Stimulated activated naive B cell treated with anti-CD40 and anti-IgM and Interleukin-4, amounts not matched to agents 10 μg/mL and 1 μg/mL and 100 μg/mL, for 72 hours (primary cell): ENCODE results near the gene EPHA8.

ENCODE experiments used
- ATAC-seq, 2 donors: fragments of 150-1000 bp; cut with Tn5 transposase; replicated peaks; 2 replicates each; pipeline ENCODE4 v1.10.0; 2021; ENCODE audit warnings: moderate library complexity in 1 of 2
- DNase-seq: peaks from one replicate; pipeline ENCODE4 v3.0.0; 2021
- H3K27ac Mint-ChIP-seq: one replicate; pipeline ENCODE4 v1.8.0; 2022; ENCODE audit warnings: mild to moderate bottlenecking, mixed read lengths
- H3K27me3 Mint-ChIP-seq, 2 donors: one replicate each; pipeline ENCODE4 v1.8.0; 2022; ENCODE audit warnings: mixed read lengths in 2 of 2
- H3K36me3 Mint-ChIP-seq, 2 donors: one replicate each; pipeline ENCODE4 v1.8.0; 2022; ENCODE audit warnings: mixed read lengths in 2 of 2, mild to moderate bottlenecking in 1 of 2
- H3K4me1 Mint-ChIP-seq, 2 donors: one replicate each; pipeline ENCODE4 v1.8.0; 2022; ENCODE audit warnings: mixed read lengths in 2 of 2, mild to moderate bottlenecking in 1 of 2
- H3K4me3 Mint-ChIP-seq, 2 donors: one replicate each; pipeline ENCODE4 v1.8.0; 2022; ENCODE audit warnings: mild to moderate bottlenecking in 2 of 2, mixed read lengths in 2 of 2, moderate library complexity in 1 of 2
- H3K9me3 Mint-ChIP-seq, 2 donors: one replicate each; pipeline ENCODE4 v1.8.0; 2022; ENCODE audit warnings: mixed read lengths in 2 of 2, mild to moderate bottlenecking in 1 of 2

The EPHA8 gene

DNA sequence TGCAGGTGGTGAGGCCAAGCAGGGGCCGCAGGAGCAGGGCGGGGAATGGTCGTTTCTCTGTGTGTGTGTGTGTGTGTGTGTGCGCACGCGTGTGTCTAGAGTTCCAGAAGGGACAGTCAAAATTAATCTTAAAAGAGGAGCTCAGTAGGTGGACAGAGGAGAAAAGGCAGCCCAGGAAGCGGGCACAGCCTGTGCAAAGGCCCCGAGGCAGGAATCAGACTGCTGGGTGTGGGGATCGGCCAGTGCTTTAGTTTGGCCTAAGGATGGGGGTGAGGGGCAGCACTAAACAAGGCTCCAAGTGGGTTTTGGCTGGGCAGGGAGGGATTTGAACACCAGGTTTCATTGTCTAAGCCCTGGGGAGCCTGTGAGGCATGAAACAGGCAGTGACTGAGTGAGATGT is 21.7 kb downstream of the EPHA8 start:
- Mint-ChIP-seq H3K4me3 (no peak overlapping the region), H3K27ac (no peak overlapping the region), H3K27me3 (peaks cover 3 to 9% of the 10 kb centered on the region in 2 donors), H3K4me1 (no peaks in the 10 kb centered on the region), H3K36me3 (no peaks in the 10 kb centered on the region), H3K9me3 (no peaks in the 10 kb centered on the region)
- DNase-seq: no peak
- ATAC-seq: no peak

DNA sequence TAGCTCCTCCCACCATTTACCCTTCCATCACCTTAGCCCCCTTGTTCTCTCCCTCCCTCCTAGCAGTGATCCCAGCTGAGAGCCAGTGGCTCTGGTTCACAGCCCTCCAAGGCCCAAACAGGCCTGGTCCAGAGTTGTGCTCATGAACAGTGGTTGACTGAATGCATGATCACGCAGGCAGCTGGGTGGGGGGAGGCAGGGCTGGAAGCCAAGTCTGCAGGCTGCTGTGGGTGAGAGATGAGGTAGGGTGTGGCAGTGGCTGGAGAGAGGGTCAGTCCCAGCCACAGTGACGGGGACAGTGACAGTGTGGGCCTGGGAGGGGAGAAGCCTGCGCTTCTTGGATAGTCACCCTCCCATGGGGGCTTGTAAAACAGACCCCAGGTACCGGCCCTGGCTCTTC is 22.2 kb downstream of the EPHA8 start:
- Mint-ChIP-seq H3K9me3 (no peaks in the 10 kb centered on the region), H3K4me3 (no peak overlapping the region), H3K36me3 (no peaks in the 10 kb centered on the region), H3K27me3 (peaks cover 8 to 14% of the 10 kb centered on the region in 2 donors), H3K27ac (no peak overlapping the region), H3K4me1 (no peaks in the 10 kb centered on the region)
- ATAC-seq (no peak), DNase-seq (no peak)

- H3K4me1 Mint-ChIP-seq: no peaks in the 10 kb centered on the region
- DNase-seq: no peak
Measured at GRCh38 chr1:22586356-22587130, 23.3 kb downstream of the EPHA8 start.

GRCh38 chr1:22587247-22587646 is 24.0 kb downstream of the EPHA8 start:
- Mint-ChIP-seq H3K36me3 (no peaks in the 10 kb centered on the region), H3K4me1 (no peaks in the 10 kb centered on the region), H3K27ac (no peak overlapping the region), H3K4me3 (no peak overlapping the region), H3K27me3 (peaks cover 24 to 28% of the 10 kb centered on the region in 2 donors), H3K9me3 (no peaks in the 10 kb centered on the region)
- DNase-seq (no peak), ATAC-seq (no peak)

More at GRCh38 chr1:22586356-22587130, 23.3 kb downstream of the EPHA8 start:
- no peaks in the 10 kb centered on the region for H3K36me3 Mint-ChIP-seq
- H3K27ac Mint-ChIP-seq: no peak overlapping the region
- H3K27me3 Mint-ChIP-seq: peaks cover 17 to 21% of the 10 kb centered on the region in 2 donors
- H3K4me3 Mint-ChIP-seq: no peak overlapping the region
- no peaks in the 10 kb centered on the region for H3K9me3 Mint-ChIP-seq
- ATAC-seq: no peak

DNA sequence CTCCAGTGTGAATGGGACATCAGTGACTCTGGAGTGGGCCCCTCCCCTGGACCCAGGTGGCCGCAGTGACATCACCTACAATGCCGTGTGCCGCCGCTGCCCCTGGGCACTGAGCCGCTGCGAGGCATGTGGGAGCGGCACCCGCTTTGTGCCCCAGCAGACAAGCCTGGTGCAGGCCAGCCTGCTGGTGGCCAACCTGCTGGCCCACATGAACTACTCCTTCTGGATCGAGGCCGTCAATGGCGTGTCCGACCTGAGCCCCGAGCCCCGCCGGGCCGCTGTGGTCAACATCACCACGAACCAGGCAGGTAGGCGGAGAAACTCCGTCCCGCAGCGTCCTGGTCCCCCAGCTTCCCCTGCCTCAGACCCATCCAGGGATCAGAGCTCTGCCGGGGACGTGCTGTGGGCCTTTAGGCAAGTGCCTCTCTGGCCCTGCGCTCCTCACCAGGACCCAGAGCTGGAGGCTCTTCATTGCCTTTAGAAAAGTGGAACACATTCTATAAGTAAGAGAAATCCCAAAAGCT is 25.7 kb downstream of the EPHA8 start:
- Mint-ChIP-seq H3K27ac (no peak overlapping the region), H3K9me3 (no peaks in the 10 kb centered on the region), H3K4me3 (no peak overlapping the region), H3K27me3 (peaks cover 31 to 32% of the 10 kb centered on the region in 2 donors), H3K4me1 (no peaks in the 10 kb centered on the region), H3K36me3 (no peaks in the 10 kb centered on the region)
- no peak for ATAC-seq
- DNase-seq: no peak

DNA sequence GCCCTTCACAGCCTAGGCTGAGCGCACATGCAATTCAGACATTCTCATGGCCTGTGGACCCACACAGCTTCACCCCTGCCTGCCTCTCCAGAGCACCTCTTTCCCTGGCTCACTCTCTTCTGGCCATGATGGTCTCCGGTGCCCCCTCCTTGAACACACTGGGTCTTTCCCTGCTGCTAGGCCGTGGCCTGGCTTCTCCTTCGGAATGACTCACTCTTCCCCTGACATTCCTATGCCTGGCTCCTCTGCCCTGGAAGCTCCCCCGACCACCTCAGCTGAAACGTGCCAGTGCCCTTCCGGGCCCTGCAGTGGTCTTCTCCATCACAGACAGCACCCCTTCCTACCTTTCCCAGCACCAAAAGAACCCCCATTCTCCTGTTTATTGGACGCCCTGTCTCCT is 28.3 kb downstream of the EPHA8 start:
- H3K4me3 Mint-ChIP-seq: no peak overlapping the region
- no peaks in the 10 kb centered on the region for H3K4me1 Mint-ChIP-seq
- H3K9me3 Mint-ChIP-seq: no peaks in the 10 kb centered on the region
- H3K27ac Mint-ChIP-seq: no peak overlapping the region
- no peaks in the 10 kb centered on the region for H3K36me3 Mint-ChIP-seq
- no peak for DNase-seq
- peaks cover 37 to 47% of the 10 kb centered on the region in 2 donors for H3K27me3 Mint-ChIP-seq
- ATAC-seq: no peak

DNA sequence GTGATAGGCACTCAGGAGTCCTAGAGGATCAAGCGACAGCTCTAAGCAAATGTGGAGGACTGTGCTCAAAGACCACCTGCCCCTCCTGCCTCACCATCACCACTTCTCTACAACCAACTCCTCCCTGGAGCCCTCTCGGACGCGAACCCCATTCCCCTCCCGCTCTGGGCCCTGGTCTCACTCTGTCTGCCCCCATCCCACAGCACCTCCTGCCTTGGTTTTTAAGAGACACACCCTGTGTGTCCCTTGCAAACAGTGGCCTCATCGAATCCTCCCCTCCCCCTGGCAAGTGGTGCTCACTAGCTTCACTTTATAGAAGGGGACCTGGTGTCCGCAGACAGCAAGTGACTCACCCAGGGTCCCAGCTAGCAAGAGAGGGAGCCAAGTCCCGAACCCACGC is 28.8 kb downstream of the EPHA8 start:
- Mint-ChIP-seq H3K9me3 (no peaks in the 10 kb centered on the region), H3K4me1 (no peaks in the 10 kb centered on the region), H3K4me3 (no peak overlapping the region), H3K27me3 (peaks cover 37 to 47% of the 10 kb centered on the region in 2 donors), H3K36me3 (no peaks in the 10 kb centered on the region), H3K27ac (no peak overlapping the region)
- ATAC-seq: no peak
- DNase-seq: no peak

GRCh38 chr1:22592919-22593790 is 29.9 kb downstream of the EPHA8 start:
- ATAC-seq: no peak
- Mint-ChIP-seq H3K9me3 (no peaks in the 10 kb centered on the region), H3K4me3 (no peak overlapping the region), H3K27me3 (peaks cover 37 to 50% of the 10 kb centered on the region in 2 donors), H3K27ac (no peak overlapping the region), H3K36me3 (no peaks in the 10 kb centered on the region), H3K4me1 (no peaks in the 10 kb centered on the region)
- no peak for DNase-seq

DNA sequence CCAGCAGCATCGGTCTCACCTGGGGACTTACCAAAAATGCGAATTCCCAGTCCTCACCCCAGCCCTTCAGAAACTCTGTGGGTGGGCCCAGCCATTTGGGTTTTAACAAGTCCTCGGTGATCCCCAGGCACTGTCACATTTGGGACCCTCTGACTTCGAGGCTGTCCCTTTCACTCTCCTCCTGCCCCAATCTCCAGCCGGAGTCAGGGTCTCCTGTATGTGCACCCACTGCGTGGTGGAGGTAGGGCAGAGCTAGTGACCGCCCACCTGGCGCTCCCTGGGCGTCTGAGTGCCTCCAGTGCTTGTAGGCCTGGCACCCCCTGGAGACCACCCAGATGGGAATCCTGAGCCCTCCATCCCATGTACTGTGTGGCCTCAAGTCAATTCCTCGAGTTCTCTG is 31.1 kb downstream of the EPHA8 start:
- Mint-ChIP-seq H3K4me1 (no peaks in the 10 kb centered on the region), H3K27ac (no peak overlapping the region), H3K36me3 (no peaks in the 10 kb centered on the region), H3K9me3 (no peaks in the 10 kb centered on the region), H3K27me3 (peaks cover 37 to 53% of the 10 kb centered on the region in 2 donors), H3K4me3 (no peak overlapping the region)
- ATAC-seq (no peak), DNase-seq (no peak)

- Mint-ChIP-seq H3K27ac (no peak overlapping the region), H3K4me3 (no peak overlapping the region), H3K4me1 (no peaks in the 10 kb centered on the region), H3K9me3 (no peaks in the 10 kb centered on the region), H3K36me3 (no peaks in the 10 kb centered on the region), H3K27me3 (peaks cover 32 to 50% of the 10 kb centered on the region in 2 donors)
- DNase-seq (no peak), ATAC-seq (no peak)
Measured at GRCh38 chr1:22595108-22595507, 31.8 kb downstream of the EPHA8 start.

DNA sequence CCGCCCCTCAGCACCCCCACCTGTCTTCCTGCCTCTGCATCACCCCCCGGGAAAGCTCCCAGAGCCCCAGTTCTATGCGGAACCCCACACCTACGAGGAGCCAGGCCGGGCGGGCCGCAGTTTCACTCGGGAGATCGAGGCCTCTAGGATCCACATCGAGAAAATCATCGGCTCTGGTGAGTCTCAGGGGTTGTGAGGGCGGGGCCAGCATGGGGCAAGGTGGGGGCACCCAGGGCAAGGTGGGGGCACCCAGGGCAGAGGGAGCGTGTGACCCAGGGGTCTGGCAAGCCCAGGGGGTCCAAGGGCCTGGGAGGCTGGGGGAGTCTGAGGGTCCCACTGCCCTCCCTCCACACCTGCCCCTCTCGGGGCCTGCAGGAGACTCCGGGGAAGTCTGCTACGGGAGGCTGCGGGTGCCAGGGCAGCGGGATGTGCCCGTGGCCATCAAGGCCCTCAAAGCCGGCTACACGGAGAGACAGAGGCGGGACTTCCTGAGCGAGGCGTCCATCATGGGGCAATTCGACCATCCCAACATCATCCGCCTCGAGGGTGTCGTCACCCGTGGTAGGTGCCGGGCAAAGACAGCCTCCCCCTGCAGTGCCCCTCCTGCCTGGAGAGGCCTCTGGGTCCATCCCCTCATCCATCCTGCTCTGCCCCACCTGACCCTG is 34.1 kb downstream of the EPHA8 start:
- ATAC-seq: no peak
- peaks cover 18 to 30% of the 10 kb centered on the region in 2 donors for H3K27me3 Mint-ChIP-seq
- H3K27ac Mint-ChIP-seq: no peak overlapping the region
- H3K9me3 Mint-ChIP-seq: no peaks in the 10 kb centered on the region
- DNase-seq: no peak
- H3K4me1 Mint-ChIP-seq: no peaks in the 10 kb centered on the region
- no peaks in the 10 kb centered on the region for H3K36me3 Mint-ChIP-seq
- no peak overlapping the region for H3K4me3 Mint-ChIP-seq

DNA sequence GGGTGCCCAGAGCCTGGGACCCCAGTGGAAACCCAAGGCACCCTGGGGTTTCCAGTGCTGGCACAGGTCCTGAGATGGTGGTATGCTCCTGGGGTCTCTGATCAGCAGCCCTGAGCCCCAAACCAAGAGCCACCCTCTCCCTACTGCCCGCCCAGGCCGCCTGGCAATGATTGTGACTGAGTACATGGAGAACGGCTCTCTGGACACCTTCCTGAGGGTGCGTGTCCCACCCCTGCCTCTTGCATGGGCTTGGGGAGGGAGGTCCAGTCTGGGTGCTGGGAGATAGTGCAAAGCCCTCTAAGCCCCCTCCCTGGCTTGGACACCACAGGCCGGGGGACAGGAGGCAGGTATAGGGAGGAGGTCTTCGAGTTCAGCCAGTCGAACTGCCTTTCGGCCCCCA is 34.7 kb downstream of the EPHA8 start:
- no peaks in the 10 kb centered on the region for H3K4me1 Mint-ChIP-seq
- H3K27me3 Mint-ChIP-seq: peaks cover 20 to 30% of the 10 kb centered on the region in 2 donors
- H3K4me3 Mint-ChIP-seq: no peak overlapping the region
- no peak overlapping the region for H3K27ac Mint-ChIP-seq
- ATAC-seq (no peak), DNase-seq (no peak)
- H3K9me3 Mint-ChIP-seq: no peaks in the 10 kb centered on the region
- no peaks in the 10 kb centered on the region for H3K36me3 Mint-ChIP-seq

- Mint-ChIP-seq H3K4me1 (no peaks in the 10 kb centered on the region), H3K9me3 (no peaks in the 10 kb centered on the region), H3K27me3 (peaks cover 26 to 36% of the 10 kb centered on the region in 2 donors), H3K27ac (no peak overlapping the region), H3K4me3 (no peak overlapping the region), H3K36me3 (no peaks in the 10 kb centered on the region)
- ATAC-seq: no peak
- no peak for DNase-seq
Measured at GRCh38 chr1:22598736-22599135, 35.4 kb downstream of the EPHA8 start.

GRCh38 chr1:22600071-22600816 is 37.0 kb downstream of the EPHA8 start:
- Mint-ChIP-seq H3K27me3 (peaks cover 35 to 41% of the 10 kb centered on the region in 2 donors), H3K36me3 (no peaks in the 10 kb centered on the region), H3K9me3 (no peaks in the 10 kb centered on the region), H3K4me1 (no peaks in the 10 kb centered on the region), H3K4me3 (no peak overlapping the region), H3K27ac (no peak overlapping the region)
- ATAC-seq: no peak
- DNase-seq: no peak
